Measurements from ENCODE around the gene MR1. TPM values are rescaled to one million over a fixed set of nuclear protein-coding genes. Genes with fewer than 3 reads are reported as not detected.
A peak's percentile ranks its signal among the peaks of the same experiment; 100 is the strongest.

MR1 gene
- total RNA-seq, 5 donors from 2014 or later (not counting 1 experiment from before 2014, with no cell fraction given) = 18.3 to 30.7 (median 22.7) TPM

DNA sequence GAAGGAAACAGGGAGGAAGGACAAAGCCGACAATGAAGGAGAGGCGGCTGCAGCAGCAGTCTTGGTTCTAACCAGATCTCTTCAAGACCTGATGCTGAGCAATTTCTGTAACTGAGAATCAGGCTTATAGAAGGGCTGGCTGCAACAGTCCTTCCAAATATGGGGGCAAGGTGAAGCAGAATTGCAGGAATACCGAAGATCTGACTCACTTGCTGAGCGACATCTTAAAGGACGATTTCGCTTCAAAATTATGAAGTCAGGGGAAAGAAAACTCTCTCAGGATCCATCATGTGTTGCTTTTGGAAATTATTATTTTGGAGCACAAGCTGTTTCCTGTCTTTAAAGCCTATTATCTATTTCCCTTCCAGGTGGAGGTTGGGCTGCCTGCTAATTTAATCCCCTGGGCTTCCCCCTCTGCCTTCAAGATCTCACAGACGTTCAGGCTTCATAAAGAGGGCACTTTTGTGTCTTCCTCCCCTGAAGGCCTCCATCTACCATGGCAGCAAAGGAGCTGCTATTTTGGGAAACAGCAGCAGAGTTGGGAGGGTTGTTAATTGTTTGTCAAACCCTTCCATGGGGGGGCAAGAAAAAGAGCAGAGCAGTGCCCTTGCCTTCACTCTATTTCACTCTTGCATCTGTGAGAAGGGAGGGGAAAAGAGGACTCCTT is 43.9 kb downstream of the MR1 start:
- Mint-ChIP-seq H3K27me3 (peaks cover 24 to 27% of the 10 kb centered on the region in 2 donors), H3K9me3 (no peaks in the 10 kb centered on the region), H3K4me1 (peaks cover 0 to 6% (median 0%) of the 10 kb centered on the region in 3 donors), H3K36me3 (peaks cover 2% of the 10 kb centered on the region), H3K27ac (no peak overlapping the region), H3K4me3 (no peak overlapping the region)
- ChIA-PET CTCF (interaction anchor here in 1 of 2 donors (0.6 kb wide), 1 partner anchor 54 kb away, joined by 4 read pairs; no protein-coding TSS in a partner anchor), POLR2A (no interaction called here)
- Histone ChIP-seq H3K9me3 (no peaks in the 10 kb centered on the region), H3K27ac (ENCODE audit: low read length) (no peak overlapping the region), H3K27me3 (replicated peaks in 1 of 2; ENCODE audit: control insufficient read depth in 2 of 2, extremely low read depth in 1 of 2, insufficient read depth in 2 of 2, low read length in 1 of 2) (peaks cover 0 to 10% of the 10 kb centered on the region in 2 experiments), H3K4me3 (ENCODE audit: control insufficient read depth in 1 of 2, extremely low read depth in 1 of 2, low read length in 1 of 2) (no peak overlapping the region), H3K4me1 (ENCODE audit: control insufficient read depth in 1 of 2, extremely low read depth in 1 of 2, insufficient read depth in 2 of 2, low read length in 2 of 2) (no peaks in the 10 kb centered on the region), H3K36me3 (ENCODE audit: control insufficient read depth in 2 of 2, extremely low read depth in 1 of 2, insufficient read depth in 1 of 2, low read length in 1 of 2) (no peaks in the 10 kb centered on the region)
- ATAC-seq (replicated peaks in 1 of 4) (no peak), DNase-seq (no peak)
- WGBS (ENCODE audit: insufficient coverage) = 93% methylated on average over 3 of the region's 7 CpGs

DNA sequence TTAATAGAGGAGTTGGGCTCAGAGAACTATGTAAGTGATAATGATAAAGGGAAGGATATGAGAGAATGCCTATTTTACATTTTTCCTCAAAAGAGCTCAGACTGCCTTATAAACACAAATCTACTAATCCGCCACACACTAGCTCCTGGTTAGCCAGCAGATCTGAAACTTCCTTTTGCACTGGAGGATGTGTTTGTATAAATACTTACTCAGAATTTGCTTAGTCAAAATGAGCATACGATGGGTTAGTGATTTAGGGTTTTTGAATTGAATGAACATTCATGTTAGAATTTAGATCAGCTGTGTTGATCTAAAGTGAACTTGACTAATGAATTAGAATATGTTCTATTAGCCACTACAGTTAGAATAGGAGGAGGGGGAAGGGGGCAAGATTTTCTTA is 45.6 kb downstream of the MR1 start:
- Mint-ChIP-seq H3K4me3 (no peak overlapping the region), H3K4me1 (peaks cover 2 to 10% (median 2%) of the 10 kb centered on the region in 3 donors), H3K27ac (no peak overlapping the region), H3K9me3 (no peaks in the 10 kb centered on the region), H3K36me3 (peaks cover 2% of the 10 kb centered on the region), H3K27me3 (peaks cover 24 to 27% of the 10 kb centered on the region in 2 donors)
- Histone ChIP-seq H3K9me3 (no peaks in the 10 kb centered on the region), H3K36me3 (ENCODE audit: control insufficient read depth in 2 of 2, extremely low read depth in 1 of 2, insufficient read depth in 1 of 2, low read length in 1 of 2) (no peaks in the 10 kb centered on the region), H3K4me3 (ENCODE audit: control insufficient read depth in 1 of 2, extremely low read depth in 1 of 2, low read length in 1 of 2) (no peak overlapping the region), H3K27ac (ENCODE audit: low read length) (no peak overlapping the region), H3K27me3 (replicated peaks in 1 of 2; ENCODE audit: control insufficient read depth in 2 of 2, extremely low read depth in 1 of 2, insufficient read depth in 2 of 2, low read length in 1 of 2) (peaks cover 0 to 10% of the 10 kb centered on the region in 2 experiments), H3K4me1 (ENCODE audit: control insufficient read depth in 1 of 2, extremely low read depth in 1 of 2, insufficient read depth in 2 of 2, low read length in 2 of 2) (no peaks in the 10 kb centered on the region)
- DNase-seq (no peak), ATAC-seq (replicated peaks in 1 of 4) (no peak)
- ChIA-PET CTCF (interaction anchor here (0.7 to 2.1 kb wide), 8 partner anchors 10 to 65 kb away, joined by 3 to 12 read pairs (median 3); no protein-coding TSS in a partner anchor), POLR2A (interaction anchor here in 1 of 2 donors (0.6 to 1.0 kb wide), 4 partner anchors 11 to 306 kb away, joined by 3 to 4 read pairs (median 4); no protein-coding TSS in a partner anchor)
- no CpG with 5 or more reads among the region's 2 CpGs for WGBS (ENCODE audit: insufficient coverage)

DNA sequence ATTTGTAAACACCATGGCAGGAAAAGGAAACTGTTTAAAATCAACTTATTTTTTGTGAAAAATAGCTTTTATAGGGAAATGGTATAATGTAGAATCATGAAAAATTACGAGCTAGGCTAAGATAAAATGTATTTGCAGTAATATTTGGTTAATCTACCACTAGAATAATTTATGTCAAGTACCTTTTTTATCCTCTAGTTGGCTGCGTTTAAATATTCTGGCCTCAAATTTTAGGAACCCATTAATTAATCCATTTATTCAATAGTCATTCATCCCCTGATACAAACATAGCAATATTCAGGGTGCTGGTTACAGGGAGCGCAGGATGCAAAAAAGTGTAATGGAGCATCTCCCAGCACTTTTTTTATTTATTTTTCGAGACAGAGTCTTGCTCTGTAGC is 46.1 kb downstream of the MR1 start:
- POLR2A ChIA-PET = interaction anchor here in 1 of 2 donors (1.0 kb wide), 1 partner anchor 10 kb away, joined by 3 read pairs; no protein-coding TSS in a partner anchor
- peaks cover 0 to 10% of the 10 kb centered on the region in 2 experiments for H3K27me3 ChIP-seq (replicated peaks in 1 of 2; ENCODE audit: control insufficient read depth in 2 of 2, extremely low read depth in 1 of 2, insufficient read depth in 2 of 2, low read length in 1 of 2)
- ATAC-seq (replicated peaks in 1 of 4) = no peak

DNA sequence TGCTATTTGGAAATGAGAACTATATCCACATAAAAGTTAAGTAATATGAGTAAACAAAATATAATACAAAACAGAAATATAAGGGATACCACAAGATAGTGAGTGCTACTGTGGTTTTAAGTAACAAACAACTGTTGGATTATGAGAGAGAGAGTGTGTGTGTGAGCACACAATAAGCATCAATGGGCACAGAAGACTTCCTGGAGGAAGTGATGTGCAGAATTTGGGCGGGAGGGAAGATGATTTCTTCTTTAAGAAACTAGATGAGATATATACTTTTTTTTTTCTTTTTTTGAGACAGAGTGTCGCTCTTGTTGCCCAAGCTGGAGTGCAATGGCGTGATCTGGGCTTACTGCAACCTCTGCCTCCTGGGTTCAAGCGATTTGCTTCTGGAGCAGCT is 46.8 kb downstream of the MR1 start:
- no peak for DNase-seq
- no peaks in the 10 kb centered on the region for H3K9me3 ChIP-seq
- no peaks in the 10 kb centered on the region for H3K4me1 ChIP-seq (ENCODE audit: control insufficient read depth in 1 of 2, extremely low read depth in 1 of 2, insufficient read depth in 2 of 2, low read length in 2 of 2)
- H3K27ac ChIP-seq (ENCODE audit: low read length) = no peak overlapping the region
- CTCF ChIA-PET = interaction anchor here in 1 of 2 donors (0.6 to 1.1 kb wide), 2 partner anchors 41 to 979 kb away, joined by 3 read pairs; no protein-coding TSS in a partner anchor
- POLR2A ChIA-PET = no interaction called here
- ATAC-seq (replicated peaks in 1 of 4) = no peak
- 80% methylated on average over 1 of the region's 4 CpGs for WGBS (ENCODE audit: insufficient coverage)
- no peak overlapping the region for H3K4me3 ChIP-seq (ENCODE audit: control insufficient read depth in 1 of 2, extremely low read depth in 1 of 2, low read length in 1 of 2)
- Mint-ChIP-seq H3K9me3 (no peaks in the 10 kb centered on the region), H3K4me3 (no peak overlapping the region), H3K4me1 (peaks cover 6 to 13% (median 7%) of the 10 kb centered on the region in 3 donors), H3K36me3 (no peaks in the 10 kb centered on the region), H3K27ac (no peak overlapping the region), H3K27me3 (peaks cover 22 to 24% of the 10 kb centered on the region in 2 donors)
- H3K27me3 ChIP-seq (replicated peaks in 1 of 2; ENCODE audit: control insufficient read depth in 2 of 2, extremely low read depth in 1 of 2, insufficient read depth in 2 of 2, low read length in 1 of 2) = peaks cover 0 to 6% of the 10 kb centered on the region in 2 experiments
- H3K36me3 ChIP-seq (ENCODE audit: control insufficient read depth in 2 of 2, extremely low read depth in 1 of 2, insufficient read depth in 1 of 2, low read length in 1 of 2) = no peaks in the 10 kb centered on the region

More for the DNA sequence above, 46.1 kb downstream of the MR1 start:
- Mint-ChIP-seq H3K36me3 (no peaks in the 10 kb centered on the region), H3K27ac (no peak overlapping the region), H3K4me3 (no peak overlapping the region), H3K9me3 (no peaks in the 10 kb centered on the region), H3K27me3 (peaks cover 22 to 24% of the 10 kb centered on the region in 2 donors), H3K4me1 (peaks cover 6 to 13% (median 7%) of the 10 kb centered on the region in 3 donors)
- CTCF ChIA-PET = interaction anchor here (0.7 to 2.1 kb wide), 7 partner anchors 10 to 64 kb away, joined by 3 to 12 read pairs (median 3); no protein-coding TSS in a partner anchor
- no peak for DNase-seq
- no peaks in the 10 kb centered on the region for H3K9me3 ChIP-seq
- H3K4me3 ChIP-seq (ENCODE audit: control insufficient read depth in 1 of 2, extremely low read depth in 1 of 2, low read length in 1 of 2) = no peak overlapping the region
- no peak overlapping the region for H3K27ac ChIP-seq (ENCODE audit: low read length)
- no peaks in the 10 kb centered on the region for H3K4me1 ChIP-seq (ENCODE audit: control insufficient read depth in 1 of 2, extremely low read depth in 1 of 2, insufficient read depth in 2 of 2, low read length in 2 of 2)
- WGBS (ENCODE audit: insufficient coverage) = 75% methylated on average over 1 of the region's 4 CpGs
- H3K36me3 ChIP-seq (ENCODE audit: control insufficient read depth in 2 of 2, extremely low read depth in 1 of 2, insufficient read depth in 1 of 2, low read length in 1 of 2) = no peaks in the 10 kb centered on the region

DNA sequence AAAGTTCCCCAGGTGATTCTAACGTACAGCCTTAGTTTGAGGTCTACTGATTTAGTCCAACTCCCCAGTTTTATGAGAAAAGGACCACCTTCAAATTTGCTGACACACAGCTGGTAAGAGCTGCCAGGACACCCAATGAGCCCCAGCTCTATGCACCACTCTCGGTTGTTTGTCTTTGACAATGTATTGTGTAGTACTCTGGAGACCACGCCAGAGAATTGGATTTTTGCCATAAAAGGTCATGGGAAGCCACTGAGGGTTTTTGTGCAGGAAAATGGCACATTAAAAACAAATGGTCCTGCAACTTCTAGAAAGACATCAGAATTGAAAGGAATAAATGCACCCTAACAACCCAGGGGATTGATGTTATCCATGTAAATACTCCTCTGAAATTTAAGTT is 47.6 kb downstream of the MR1 start:
- ChIA-PET CTCF (interaction anchor here in 1 of 2 donors (1.1 kb wide), 1 partner anchor 42 kb away, joined by 3 read pairs; no protein-coding TSS in a partner anchor), POLR2A (interaction anchor here in 1 of 2 donors (0.5 kb wide), 1 partner anchor 52 kb away, joined by 4 read pairs; no protein-coding TSS in a partner anchor)
- H3K27ac ChIP-seq (ENCODE audit: low read length) = no peak overlapping the region
- H3K36me3 ChIP-seq (ENCODE audit: control insufficient read depth in 2 of 2, extremely low read depth in 1 of 2, insufficient read depth in 1 of 2, low read length in 1 of 2) = no peaks in the 10 kb centered on the region
- no peak overlapping the region for H3K27ac Mint-ChIP-seq
- no peak overlapping the region for H3K4me3 Mint-ChIP-seq
- H3K27me3 Mint-ChIP-seq = peaks cover 18 to 21% of the 10 kb centered on the region in 2 donors
- H3K36me3 Mint-ChIP-seq = no peaks in the 10 kb centered on the region
- no peak for DNase-seq
- WGBS (ENCODE audit: insufficient coverage) = 78% methylated on average over 2 of the region's 3 CpGs
- no peak for ATAC-seq (replicated peaks in 1 of 4)
- peaks cover 6 to 13% (median 7%) of the 10 kb centered on the region in 3 donors for H3K4me1 Mint-ChIP-seq
- no peaks in the 10 kb centered on the region for H3K4me1 ChIP-seq (ENCODE audit: control insufficient read depth in 1 of 2, extremely low read depth in 1 of 2, insufficient read depth in 2 of 2, low read length in 2 of 2)
- no peaks in the 10 kb centered on the region for H3K9me3 Mint-ChIP-seq
- no peaks in the 10 kb centered on the region for H3K9me3 ChIP-seq
- peaks cover 0 to 6% of the 10 kb centered on the region in 2 experiments for H3K27me3 ChIP-seq (replicated peaks in 1 of 2; ENCODE audit: control insufficient read depth in 2 of 2, extremely low read depth in 1 of 2, insufficient read depth in 2 of 2, low read length in 1 of 2)
- H3K4me3 ChIP-seq (ENCODE audit: control insufficient read depth in 1 of 2, extremely low read depth in 1 of 2, low read length in 1 of 2) = no peak overlapping the region

DNA sequence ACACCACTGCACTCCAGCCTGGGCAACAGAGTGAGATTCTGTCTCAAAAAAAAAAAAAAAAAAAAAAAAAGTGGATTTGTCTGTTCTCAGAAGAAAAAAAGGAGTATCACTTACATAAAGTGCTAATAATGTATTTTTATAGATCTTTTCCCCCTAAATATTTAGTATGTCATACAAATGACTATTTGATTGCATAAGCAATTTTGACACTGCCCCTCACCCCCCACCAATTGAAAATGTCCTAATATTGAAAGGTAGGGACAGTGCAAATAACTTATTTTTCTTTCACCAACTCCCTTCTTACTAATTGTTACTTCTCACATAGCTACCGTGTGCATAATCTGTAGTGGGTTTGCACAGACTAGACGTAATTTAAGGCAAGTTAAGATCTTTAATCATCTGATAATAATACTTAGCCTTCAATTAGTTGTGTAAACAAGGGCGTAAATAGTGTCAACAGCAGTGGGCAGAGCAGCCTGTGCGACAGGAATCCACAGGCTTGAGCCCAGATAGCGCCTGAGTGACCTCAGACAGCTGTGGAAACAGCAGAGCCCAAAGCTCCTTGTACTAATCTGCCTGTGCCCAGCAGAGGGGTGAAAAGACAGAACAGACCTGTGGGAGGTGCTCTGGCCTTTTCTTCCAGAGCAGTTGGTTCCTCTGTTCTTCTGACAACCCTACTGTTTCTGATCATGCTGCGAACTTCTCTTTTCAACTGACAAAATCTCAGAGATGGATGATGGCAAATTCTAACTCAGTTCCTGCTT is 50.2 kb downstream of the MR1 start:
- DNase-seq (peak in 34 of 35 experiments; percentile 14 to 79 (median 52)), ATAC-seq (replicated peaks in 1 of 4) (peak; percentile 51 to 60 (median 52))
- peaks cover 16 to 25% (median 18%) of the 10 kb centered on the region in 3 donors for H3K4me1 Mint-ChIP-seq
- peak overlapping the region; percentile 32 to 49 for H3K27ac Mint-ChIP-seq
- H3K9me3 ChIP-seq = no peaks in the 10 kb centered on the region
- POLR2A ChIA-PET = interaction anchor here in 1 of 2 donors (0.7 kb wide), 1 partner anchor 43 kb away, joined by 8 read pairs; no protein-coding TSS in a partner anchor
- H3K4me3 ChIP-seq (ENCODE audit: control insufficient read depth in 1 of 2, extremely low read depth in 1 of 2, low read length in 1 of 2) = no peak overlapping the region
- CTCF ChIA-PET = interaction anchor here (0.5 to 2.8 kb wide), 20 partner anchors 12 to 298 kb away, joined by 3 to 28 read pairs (median 3); no protein-coding TSS in a partner anchor
- H3K9me3 Mint-ChIP-seq = no peaks in the 10 kb centered on the region
- H3K27me3 Mint-ChIP-seq = peaks cover 4 to 9% of the 10 kb centered on the region in 2 donors
- peaks cover 2 to 5% of the 10 kb centered on the region in 2 experiments for H3K4me1 ChIP-seq (ENCODE audit: control insufficient read depth in 1 of 2, extremely low read depth in 1 of 2, insufficient read depth in 2 of 2, low read length in 2 of 2)
- 53% methylated on average over 3 of the region's 6 CpGs for WGBS (ENCODE audit: insufficient coverage)
- no peak overlapping the region for H3K4me3 Mint-ChIP-seq
- no peaks in the 10 kb centered on the region for H3K36me3 ChIP-seq (ENCODE audit: control insufficient read depth in 2 of 2, extremely low read depth in 1 of 2, insufficient read depth in 1 of 2, low read length in 1 of 2)
- H3K36me3 Mint-ChIP-seq = no peaks in the 10 kb centered on the region
- no peak overlapping the region for H3K27ac ChIP-seq (ENCODE audit: low read length)
- H3K27me3 ChIP-seq (replicated peaks in 1 of 2; ENCODE audit: control insufficient read depth in 2 of 2, extremely low read depth in 1 of 2, insufficient read depth in 2 of 2, low read length in 1 of 2) = no peaks in the 10 kb centered on the region

All from T-cell (primary cell).